ENCODE measurements around the gene OLFML2A.
"Not testable (repeated sequence)": the region's sequence is repeated elsewhere in the genome, so short reads cannot be mapped to it uniquely, and the experiment has no call there.

Gene OLFML2A

GRCh38 chr9:124831642-124832364 is 54.9 kb downstream of the OLFML2A start:
- DNase-seq, result no peak

- DNase-seq, result no peak
Observed at GRCh38 chr9:124834591-124834990, 57.7 kb downstream of the OLFML2A start.

GRCh38 chr9:124835026-124835557 is 58.2 kb downstream of the OLFML2A start:
- peak in 1 of 2 experiments; percentile 58 for DNase-seq

- DNase-seq, result not testable (repeated sequence)
Observed at GRCh38 chr9:124838132-124838531, 61.2 kb downstream of the OLFML2A start.

GRCh38 chr9:124838567-124839275 is 61.8 kb downstream of the OLFML2A start:
- DNase-seq, result not testable (repeated sequence)

- no peak for DNase-seq
Observed at GRCh38 chr9:124839612-124840299, 62.8 kb downstream of the OLFML2A start.

GRCh38 chr9:124840300-124840833 is 63.4 kb downstream of the OLFML2A start:
- no peak for DNase-seq

GRCh38 chr9:124841075-124841821 is 64.3 kb downstream of the OLFML2A start:
- no peak for DNase-seq

- no peak for DNase-seq
Observed at GRCh38 chr9:124843456-124844034, 66.6 kb downstream of the OLFML2A start.

- DNase-seq, result no peak
Observed at GRCh38 chr9:124844291-124844690, 67.4 kb downstream of the OLFML2A start.

GRCh38 chr9:124846467-124846866 is 69.5 kb downstream of the OLFML2A start:
- DNase-seq, result not testable (repeated sequence)

- DNase-seq, result no peak
Observed at GRCh38 chr9:124846969-124847368, 70.0 kb downstream of the OLFML2A start.

- DNase-seq, result no peak
Observed at GRCh38 chr9:124849801-124850200, 72.9 kb downstream of the OLFML2A start.

- no peak for DNase-seq
Observed at GRCh38 chr9:124852121-124852828, 75.3 kb downstream of the OLFML2A start.

GRCh38 chr9:124852829-124853531 is 76.0 kb downstream of the OLFML2A start, which contains the start of gene WDR38:
WDR38 (plus strand) TSS chr9:124853460; CDS start chr9:124853532, 72 bp downstream.
- DNase-seq, result peak in 1 of 2 experiments; percentile 65

GRCh38 chr9:124853605-124854143 is 76.7 kb downstream of the OLFML2A start:
- no peak for DNase-seq

- DNase-seq, result no peak
Observed at GRCh38 chr9:124854161-124854560, 77.2 kb downstream of the OLFML2A start.

GRCh38 chr9:124854822-124855221 is 77.9 kb downstream of the OLFML2A start:
- DNase-seq, result no peak

GRCh38 chr9:124855566-124855943 is 78.6 kb downstream of the OLFML2A start:
- DNase-seq, result no peak
